Tibial artery (tissue), 4 donors: Measurements from ENCODE around the gene ACOXL.
"Not testable (repeated sequence)": the region's sequence is repeated elsewhere in the genome, so short reads cannot be mapped to it uniquely, and the experiment has no call there.

Experiments used
- DNase-seq, 2 donors: peaks; one replicate each; pipeline ENCODE4 v3.0.0-alpha.2; 2019
- H3K27ac ChIP-seq, 2 donors: fragments of 200-600 bp; sonication (generic) in 1 of 2; 1 replicate in 1 of 2; 2 replicates in 1 of 2; pipeline ENCODE4 v1.5.1; 2018 to 2019; ENCODE audit warnings: mild to moderate bottlenecking in 1 of 2
- H3K27me3 ChIP-seq, 2 donors: fragments of 200-600 bp; sonication (generic) in 1 of 2; one replicate each; pipeline versions ENCODE4 v1.5.1 to v1.6.0; 2016 to 2019
- H3K36me3 ChIP-seq, 3 donors: fragments of 200-600 bp; sonication (generic) in 2 of 3; one replicate each; pipeline ENCODE4 v1.5.1; 2016 to 2019; ENCODE audit warnings: mild to moderate bottlenecking in 2 of 3
- H3K4me1 ChIP-seq, 4 donors: fragments of 200-600 bp; sonication (generic) in 2 of 4; 1 replicate in 3 of 4; 2 replicates in 1 of 4; pipeline ENCODE4 v1.5.1; 2016 to 2019
- H3K4me3 ChIP-seq, 2 donors: fragments of 200-600 bp; sonication (generic) in 1 of 2; 1 replicate in 1 of 2; 2 replicates in 1 of 2; pipeline ENCODE4 v1.5.1; 2018 to 2019; ENCODE audit warnings: mild to moderate bottlenecking in 2 of 2
- H3K9me3 ChIP-seq, 3 donors: fragments of 200-600 bp; sonication (generic) in 1 of 3; one replicate each; pipeline ENCODE4 v1.5.1; 2016 to 2019
- CTCF ChIP-seq, 2 experiments: fragments of 200-600 bp in 1 of 2; fragments of 450-650 bp in 1 of 2; IDR thresholded peaks; one replicate each; pipeline ENCODE4 v1.5.1; 2017 to 2019; ENCODE audit warnings: antibody characterized with exemption in 2 of 2, mild to moderate bottlenecking in 1 of 2, moderate library complexity in 1 of 2
- intact Hi-C: fragments of 100-400 bp; cut with DNase I; formaldehyde crosslinking; loops from one replicate; pipeline ENCODE4 v1.15.0; 2023; ENCODE audit warnings: low total_unique reads

The ACOXL gene

GRCh38 chr2:110852051-110852450 lies 119.7 kb downstream of the ACOXL start:
- DNase-seq, result no peak
- Histone ChIP-seq H3K36me3 (no peaks in the 10 kb centered on the region), H3K27me3 (no peaks in the 10 kb centered on the region), H3K4me3 (no peak overlapping the region), H3K4me1 (no peaks in the 10 kb centered on the region), H3K27ac (no peak overlapping the region), H3K9me3 (no peaks in the 10 kb centered on the region)
- no peak for TF ChIP-seq CTCF (IDR thresholded peaks at IDR 0.05)
- intact Hi-C loops, result no loop called here

- intact Hi-C loops, result no loop called here
- no peak for TF ChIP-seq CTCF (IDR thresholded peaks at IDR 0.05)
- no peaks in the 10 kb centered on the region for H3K9me3 ChIP-seq
- H3K36me3 ChIP-seq, result no peaks in the 10 kb centered on the region
- H3K4me1 ChIP-seq, result no peaks in the 10 kb centered on the region
- H3K27ac ChIP-seq, result no peak overlapping the region
- no peaks in the 10 kb centered on the region for H3K27me3 ChIP-seq
- DNase-seq, result no peak
- H3K4me3 ChIP-seq, result no peak overlapping the region
Observed at GRCh38 chr2:110852541-110853263, 120.3 kb downstream of the ACOXL start.

GRCh38 chr2:110853516-110853915 lies 121.1 kb downstream of the ACOXL start:
- DNase-seq, result no peak
- H3K27me3 ChIP-seq, result peaks cover 0 to 7% of the 10 kb centered on the region in 2 donors
- no peaks in the 10 kb centered on the region for H3K36me3 ChIP-seq
- no peaks in the 10 kb centered on the region for H3K4me1 ChIP-seq
- H3K9me3 ChIP-seq, result no peaks in the 10 kb centered on the region
- peak in 1 of 2 experiments; percentile 17 for TF ChIP-seq CTCF (IDR thresholded peaks at IDR 0.05)
- no peak overlapping the region for H3K27ac ChIP-seq
- intact Hi-C loops, result no loop called here
- no peak overlapping the region for H3K4me3 ChIP-seq

- no peaks in the 10 kb centered on the region for H3K4me1 ChIP-seq
- intact Hi-C loops, result no loop called here
- no peaks in the 10 kb centered on the region for H3K9me3 ChIP-seq
- DNase-seq, result no peak
- no peak overlapping the region for H3K27ac ChIP-seq
- H3K36me3 ChIP-seq, result no peaks in the 10 kb centered on the region
- H3K4me3 ChIP-seq, result no peak overlapping the region
- no peak for TF ChIP-seq CTCF (IDR thresholded peaks at IDR 0.05)
- peaks cover 0 to 10% of the 10 kb centered on the region in 2 donors for H3K27me3 ChIP-seq
Observed at GRCh38 chr2:110853948-110854347, 121.6 kb downstream of the ACOXL start.

- no peaks in the 10 kb centered on the region for H3K4me1 ChIP-seq
Observed at GRCh38 chr2:110854355-110855081, 122.1 kb downstream of the ACOXL start.

GRCh38 chr2:110855841-110856240 lies 123.5 kb downstream of the ACOXL start:
- H3K27me3 ChIP-seq, result peaks cover 0 to 21% of the 10 kb centered on the region in 2 donors
- H3K36me3 ChIP-seq, H3K27ac ChIP-seq, H3K4me1 ChIP-seq, DNase-seq, intact Hi-C loops, H3K4me3 ChIP-seq, H3K9me3 ChIP-seq: not testable (repeated sequence)

More at GRCh38 chr2:110854355-110855081, 122.1 kb downstream of the ACOXL start:
- TF ChIP-seq CTCF (IDR thresholded peaks at IDR 0.05), result no peak
- Histone ChIP-seq H3K4me3 (no peak overlapping the region), H3K27ac (no peak overlapping the region), H3K9me3 (no peaks in the 10 kb centered on the region), H3K27me3 (peaks cover 0 to 15% of the 10 kb centered on the region in 2 donors), H3K36me3 (no peaks in the 10 kb centered on the region)
- no peak for DNase-seq
- intact Hi-C loops, result no loop called here
